Caki2 (cell line): ENCODE results near the gene DAB1. TPM values are rescaled to one million over a fixed set of nuclear protein-coding genes. Genes with fewer than 3 reads are reported as not detected.
"Not testable (repeated sequence)": the region's sequence is repeated elsewhere in the genome, so short reads cannot be mapped to it uniquely, and the experiment has no call there.

Experiments
- DNase-seq: peaks from one replicate; pipeline ENCODE4 v3.0.0-alpha.2; 2015; ENCODE audit warnings: low read depth
- in situ Hi-C: cut with HindIII; loops from 2 replicates; pipeline ENCODE4 v1.10.0; 2016; ENCODE audit warnings: low sequenced_read_pairs, low pct_unique_long_range_greater_than_20kb, mixed read lengths
- total RNA-seq: library from RNA; depleted of rRNA; stranded (reverse); fragments of >200 nt; shearing (Covaris generic); gene quantifications from 2 replicates; pipeline ENCODE4 v1.2.3, GENCODE V29; 2014; ENCODE audit warnings: low replicate concordance

The DAB1 gene
- total RNA-seq, 1 experiment from 2014 or later = not detected

DNA sequence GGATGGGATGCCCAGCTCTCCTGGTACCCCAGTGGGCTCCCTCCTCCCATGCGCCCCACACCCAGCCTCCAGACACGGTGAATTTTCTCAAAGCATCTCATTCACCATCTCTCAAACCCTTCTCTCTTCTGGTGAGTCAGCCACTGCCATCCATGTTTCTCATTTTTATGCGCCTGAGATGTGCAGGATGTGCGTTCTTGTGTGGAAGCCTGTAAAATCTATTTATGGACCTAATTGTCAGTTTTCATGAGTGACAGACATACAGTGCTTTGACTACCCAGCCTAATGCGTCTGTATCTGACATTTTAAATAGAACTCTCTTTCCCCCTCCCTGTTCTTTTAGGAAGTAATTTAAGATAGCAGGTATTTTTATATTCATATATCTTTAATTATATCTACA, 158.8 kb downstream of the DAB1 start:
- in situ Hi-C loops = no loop called here
- no peak for DNase-seq

DNA sequence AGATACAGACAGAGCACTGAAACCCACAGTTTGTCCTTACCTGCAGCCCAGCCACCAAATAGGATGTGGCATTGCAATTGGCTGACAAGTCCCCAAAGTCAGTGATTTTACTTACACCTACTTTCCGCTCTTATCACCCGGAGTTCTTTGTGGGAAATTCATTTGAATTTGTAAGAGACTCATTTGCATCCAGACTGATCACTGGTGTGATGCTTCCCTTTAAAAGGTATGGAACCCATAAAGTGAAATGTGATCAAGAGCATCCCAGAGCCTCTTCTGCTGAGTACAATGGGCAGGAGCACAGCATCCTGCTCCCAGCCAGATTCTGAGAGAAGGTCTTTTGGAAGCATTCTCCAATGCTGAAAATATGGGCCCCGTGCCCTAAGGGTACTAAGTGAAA, 161.4 kb downstream of the DAB1 start:
- in situ Hi-C loops = no loop called here
- no peak for DNase-seq

DNA sequence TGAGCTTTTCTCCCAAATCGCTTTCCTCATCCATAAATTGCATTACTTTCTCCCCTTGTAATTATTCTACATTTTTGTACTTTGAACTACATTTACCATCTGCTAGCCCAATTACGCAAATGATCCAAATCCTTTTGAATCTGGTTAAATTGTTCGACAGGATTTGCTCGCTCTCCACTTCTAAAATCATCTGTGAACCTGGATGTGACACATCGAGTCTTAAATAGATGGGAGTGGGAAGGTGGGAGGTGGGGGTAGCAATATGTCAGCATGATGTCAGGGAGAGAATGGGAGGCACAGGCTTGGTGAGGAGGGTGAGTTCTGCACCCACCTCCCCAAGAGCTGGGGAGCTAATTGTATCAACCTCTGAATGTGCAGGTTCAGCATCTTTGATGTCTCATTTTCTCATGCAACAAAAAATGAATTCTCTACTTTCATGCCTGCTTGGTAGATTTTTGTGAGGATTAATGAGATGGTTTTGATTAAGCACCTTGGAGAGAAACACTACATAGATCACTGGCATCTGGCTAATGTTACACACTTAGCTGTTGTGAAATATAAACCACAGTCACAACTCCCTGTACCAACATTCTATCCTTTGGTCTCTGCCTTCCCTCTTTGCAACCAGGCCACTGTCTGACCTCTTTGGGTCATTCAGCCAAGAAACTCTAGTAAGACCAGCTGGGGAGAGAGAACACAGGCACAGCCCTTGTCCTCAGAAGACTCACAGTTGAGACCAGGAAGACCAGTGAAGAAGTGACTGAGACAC, 165.1 kb downstream of the DAB1 start:
- in situ Hi-C loops = no loop called here
- no peak for DNase-seq

DNA sequence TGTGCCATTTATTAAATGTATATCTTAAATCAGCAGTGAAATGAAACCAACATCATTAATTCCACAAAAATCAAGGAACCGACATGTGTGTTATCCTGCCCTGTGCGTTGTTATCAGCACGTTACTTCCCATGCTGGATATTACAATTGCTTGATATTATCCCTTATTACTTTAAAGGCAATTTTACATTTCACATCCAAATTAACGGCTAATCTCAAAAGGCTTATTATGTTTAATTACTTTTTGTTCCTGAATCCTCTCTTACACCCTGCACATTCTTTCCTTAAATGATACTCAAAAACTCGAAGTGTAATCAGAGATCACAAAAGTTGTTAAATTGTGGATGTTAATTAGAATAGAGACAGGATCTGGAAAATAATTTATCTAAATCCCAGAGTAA, 167.9 kb downstream of the DAB1 start:
- DNase-seq = no peak
- in situ Hi-C loops = no loop called here

DNA sequence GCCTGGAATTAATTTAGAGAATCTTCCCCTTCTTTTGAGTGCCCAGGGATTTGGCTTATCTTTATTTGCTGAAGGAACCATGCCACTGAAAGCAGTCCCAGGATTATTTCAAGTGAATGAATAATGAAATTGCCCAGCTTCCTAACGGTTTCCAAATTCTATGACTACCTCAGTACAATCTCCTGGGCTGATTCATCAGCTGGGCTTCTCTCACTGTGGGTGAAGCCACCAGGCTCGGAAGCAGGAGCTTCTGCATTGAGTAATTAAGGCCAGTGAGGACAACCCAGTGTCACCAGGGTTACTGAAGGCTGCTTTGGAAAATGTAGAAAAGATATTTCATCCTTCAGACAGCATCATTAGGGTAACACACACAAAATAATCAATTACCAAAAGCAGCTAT, 169.8 kb downstream of the DAB1 start:
- DNase-seq = no peak
- in situ Hi-C loops = no loop called here

DNA sequence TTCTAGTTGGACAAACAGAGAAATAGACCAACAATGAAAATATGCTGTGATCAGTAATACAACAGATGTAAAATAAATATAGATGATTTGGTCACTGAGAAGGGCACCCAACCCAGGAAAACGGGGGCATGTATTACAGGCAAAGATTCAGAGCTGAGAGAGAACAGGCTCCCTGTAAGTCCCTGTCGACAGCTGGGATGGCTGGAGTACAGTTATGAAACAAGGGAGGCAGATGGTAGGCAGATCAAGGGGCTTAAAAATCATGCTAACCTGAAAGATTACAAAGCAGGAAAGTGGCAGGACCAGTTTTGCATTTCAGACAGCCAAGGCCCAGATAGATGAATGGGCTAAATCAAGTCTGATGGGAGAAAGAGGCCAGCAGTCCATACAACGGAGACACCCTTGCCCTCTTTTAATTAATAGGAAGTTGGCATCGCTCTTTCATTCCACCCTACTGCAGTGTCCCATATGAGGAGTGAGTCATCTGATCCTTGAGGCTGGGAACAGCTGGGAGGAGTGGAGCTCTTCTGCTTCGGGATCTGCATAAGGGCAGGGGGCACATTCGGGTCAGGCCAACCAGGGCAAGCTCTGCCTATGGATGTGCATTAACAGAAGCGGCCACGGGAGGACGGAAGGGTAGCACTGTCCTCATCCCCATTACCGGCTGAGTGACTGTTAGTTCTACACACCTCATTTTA, 171.1 kb downstream of the DAB1 start:
- DNase-seq = no peak
- in situ Hi-C loops = no loop called here

DNA sequence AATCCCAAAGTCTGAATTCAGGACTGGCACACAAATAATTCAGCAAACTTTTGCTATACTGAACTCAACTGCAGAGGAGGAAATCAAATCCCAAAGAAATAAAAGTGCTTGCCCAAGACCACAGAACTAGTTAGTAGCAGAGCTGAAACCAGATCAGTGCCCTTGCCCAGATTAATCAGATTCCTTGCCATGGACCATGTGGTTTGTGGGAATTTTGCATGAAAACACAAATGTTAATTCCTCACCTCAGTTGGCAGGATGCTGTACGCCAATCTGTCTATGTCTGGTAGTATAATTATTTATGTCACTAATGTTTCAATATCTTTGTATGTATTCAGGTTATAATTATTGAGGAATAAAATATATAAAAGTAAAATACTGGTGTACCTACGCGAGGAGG, 173.8 kb downstream of the DAB1 start:
- in situ Hi-C loops = no loop called here
- DNase-seq = no peak

DNA sequence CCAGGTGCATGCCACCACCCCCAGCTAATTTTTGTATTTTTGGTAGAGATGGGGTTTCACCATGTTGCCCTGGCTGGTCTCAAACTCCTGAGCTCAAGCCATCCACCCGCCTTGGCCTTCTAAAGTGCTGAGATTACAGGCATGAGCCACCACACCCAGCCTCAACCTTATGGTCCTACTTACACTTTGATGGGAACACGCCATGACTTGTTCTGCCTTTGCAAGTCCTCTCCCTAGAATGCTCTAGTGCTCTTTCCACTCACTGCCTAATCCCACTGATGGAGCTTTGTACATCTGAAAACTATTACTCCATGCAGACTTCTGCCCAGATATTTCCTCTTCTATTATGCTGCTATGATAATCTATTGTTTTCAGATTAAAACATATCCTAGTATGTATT, 174.3 kb downstream of the DAB1 start:
- no peak for DNase-seq
- in situ Hi-C loops = no loop called here

DNA sequence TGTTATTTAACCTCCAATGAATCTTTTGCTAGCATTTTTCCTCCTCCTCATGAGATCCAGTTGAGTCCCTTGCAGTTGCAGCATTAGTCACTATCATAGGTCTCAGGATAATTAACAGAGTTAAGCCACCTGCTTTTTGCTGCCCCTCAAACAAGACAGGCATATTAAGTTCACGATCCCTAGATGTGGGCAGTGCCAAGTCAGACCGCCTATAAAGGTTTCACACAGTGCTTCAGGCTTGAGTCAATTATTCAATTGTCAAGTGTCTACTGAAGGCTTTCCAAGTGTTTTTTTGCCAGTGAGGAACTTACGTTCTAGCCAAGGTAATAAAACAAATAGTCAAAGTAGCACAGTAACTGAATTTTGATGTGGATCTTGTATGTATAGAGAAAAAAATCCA, 175.0 kb downstream of the DAB1 start:
- in situ Hi-C loops = no loop called here
- DNase-seq = no peak

DNA sequence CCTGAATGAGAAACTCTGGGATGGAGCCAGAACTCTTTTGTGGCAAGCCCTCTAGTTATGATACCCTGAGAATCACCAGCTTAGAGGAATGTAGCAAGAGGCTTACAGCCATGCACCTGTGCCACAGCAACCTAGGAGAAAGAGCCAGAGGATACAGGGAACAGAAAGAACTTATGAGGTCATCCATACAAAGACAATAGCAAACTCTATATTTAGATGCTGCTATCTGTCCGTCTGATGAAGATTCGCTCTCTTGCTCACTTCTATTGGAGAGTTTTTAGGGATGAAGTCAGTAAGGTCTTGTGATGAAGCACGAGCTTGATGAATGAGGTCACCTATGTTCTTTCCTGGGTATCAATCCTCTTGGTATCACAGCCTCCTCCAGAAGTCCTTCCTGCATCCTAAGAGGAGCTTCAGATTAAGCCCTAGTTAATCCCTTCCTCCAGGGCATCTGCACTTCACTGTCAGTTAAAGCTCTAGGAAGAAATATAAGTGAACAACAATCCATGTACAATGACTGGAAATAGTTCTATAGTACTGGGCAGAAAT, 185.6 kb downstream of the DAB1 start:
- DNase-seq = no peak
- in situ Hi-C loops = no loop called here

DNA sequence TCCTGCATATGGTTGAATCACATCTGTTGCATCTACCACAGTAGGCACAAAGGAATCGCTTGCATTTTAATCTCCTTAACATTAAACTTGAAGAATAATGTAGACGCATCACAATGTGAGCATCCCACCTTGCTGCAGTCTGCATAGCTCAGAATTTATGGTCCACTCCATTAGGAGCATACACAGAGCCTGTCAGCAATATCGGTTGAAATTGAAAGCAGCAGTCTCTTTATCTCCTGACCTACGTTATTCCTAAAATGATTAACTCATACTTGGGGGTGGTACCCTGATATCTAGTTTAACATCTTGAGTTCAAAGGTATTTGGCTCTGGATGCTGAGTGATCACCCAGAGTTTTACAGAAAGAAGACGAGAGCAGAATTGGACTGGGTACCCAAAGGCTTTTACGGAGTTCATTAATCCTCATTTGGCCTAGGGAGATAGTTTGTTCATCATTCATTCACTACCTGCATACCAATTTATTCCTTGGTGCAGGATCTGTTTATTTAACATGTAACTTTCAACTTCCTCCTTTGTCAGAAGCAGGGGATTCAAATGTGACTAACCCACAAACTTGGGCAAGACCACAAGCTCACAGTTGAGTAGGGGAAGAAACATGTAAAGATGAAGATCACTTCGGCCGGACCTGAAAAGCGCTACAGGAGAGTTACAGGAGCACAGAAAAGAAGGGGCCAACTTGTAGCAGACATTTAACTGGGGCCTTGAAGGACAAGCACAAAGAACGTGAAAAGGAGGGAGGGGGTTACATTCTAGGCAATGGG, 187.9 kb downstream of the DAB1 start:
- in situ Hi-C loops = no loop called here

DNA sequence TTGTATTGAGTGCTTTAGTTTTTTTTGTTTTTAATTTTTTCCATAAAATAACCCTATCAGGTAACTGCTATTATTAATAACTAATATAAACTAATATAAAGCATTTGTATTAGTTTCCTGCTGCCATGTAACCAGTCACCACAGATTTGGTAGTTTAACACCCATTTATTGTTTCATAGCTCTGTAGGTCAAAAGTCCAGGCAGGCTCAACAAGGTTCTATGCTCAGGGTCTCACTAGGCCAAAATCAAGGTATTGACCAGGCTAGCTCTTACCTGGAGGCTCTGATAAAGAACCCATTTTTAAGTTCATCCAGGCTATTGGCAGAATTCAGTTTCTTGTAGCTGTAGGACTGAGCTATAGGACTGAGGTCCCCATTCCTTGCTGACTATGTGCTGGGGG, 189.4 kb downstream of the DAB1 start:
- DNase-seq = no peak
- in situ Hi-C loops = no loop called here

More for the DNA sequence above, 187.9 kb downstream of the DAB1 start:
- DNase-seq = no peak

DNA sequence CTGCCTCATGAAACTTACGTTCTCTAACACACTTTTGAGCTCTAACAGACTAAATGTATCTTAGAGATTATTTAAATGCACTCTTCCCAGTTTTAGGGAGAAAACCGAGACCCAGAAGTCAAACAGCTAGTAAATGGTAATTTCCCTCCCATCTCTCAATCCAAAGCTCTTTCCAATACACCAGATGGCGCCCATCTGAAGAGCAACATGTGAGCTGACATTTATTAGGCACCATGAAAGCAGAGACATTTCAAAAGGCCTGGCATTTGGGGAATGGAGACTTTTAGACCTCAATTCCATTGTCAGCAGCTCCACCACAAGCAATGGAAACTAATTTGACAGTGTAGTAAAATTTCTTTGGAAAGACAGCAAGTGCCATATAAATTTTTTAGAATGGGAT, 191.4 kb downstream of the DAB1 start:
- no peak for DNase-seq
- in situ Hi-C loops = no loop called here

DNA sequence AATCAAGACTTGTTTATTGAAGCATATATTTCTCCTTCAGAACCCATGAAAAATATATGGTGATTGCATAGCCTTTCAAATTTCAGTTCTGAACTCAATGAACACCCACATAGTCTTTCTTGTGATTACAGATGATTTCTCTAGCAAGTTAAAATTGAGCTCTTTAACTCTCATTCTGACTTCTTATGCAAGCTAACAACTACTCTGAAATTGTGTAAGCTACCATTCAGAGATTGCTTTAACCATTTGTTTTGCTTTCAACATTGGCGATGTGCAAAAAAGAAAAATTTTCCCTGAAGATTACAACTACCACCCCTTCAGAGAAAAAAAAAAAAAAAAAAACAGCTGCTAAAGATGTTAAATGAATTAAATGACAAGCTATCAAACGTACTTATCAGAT, 193.9 kb downstream of the DAB1 start:
- DNase-seq = no peak
- in situ Hi-C loops = no loop called here

DNA sequence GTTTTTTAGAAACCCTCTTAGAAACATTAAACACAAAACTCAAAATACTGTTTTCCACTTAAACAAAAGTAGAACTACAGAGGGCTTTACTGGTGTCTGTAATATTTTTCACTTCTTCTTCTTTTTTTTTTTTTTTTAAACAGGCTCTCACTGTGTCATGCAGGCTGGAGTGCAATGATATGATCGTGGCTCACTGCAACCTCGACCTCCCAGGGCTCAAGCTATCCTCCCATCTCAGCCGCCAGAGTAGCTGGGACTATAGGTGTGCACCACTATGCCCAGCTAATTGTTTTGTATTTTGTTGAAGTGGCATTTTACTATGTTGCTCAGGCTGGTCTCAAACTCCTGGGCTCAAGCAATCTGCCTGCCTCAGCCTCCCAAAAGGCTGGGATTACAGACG, 194.8 kb downstream of the DAB1 start:
- in situ Hi-C loops = no loop called here
- no peak for DNase-seq

DNA sequence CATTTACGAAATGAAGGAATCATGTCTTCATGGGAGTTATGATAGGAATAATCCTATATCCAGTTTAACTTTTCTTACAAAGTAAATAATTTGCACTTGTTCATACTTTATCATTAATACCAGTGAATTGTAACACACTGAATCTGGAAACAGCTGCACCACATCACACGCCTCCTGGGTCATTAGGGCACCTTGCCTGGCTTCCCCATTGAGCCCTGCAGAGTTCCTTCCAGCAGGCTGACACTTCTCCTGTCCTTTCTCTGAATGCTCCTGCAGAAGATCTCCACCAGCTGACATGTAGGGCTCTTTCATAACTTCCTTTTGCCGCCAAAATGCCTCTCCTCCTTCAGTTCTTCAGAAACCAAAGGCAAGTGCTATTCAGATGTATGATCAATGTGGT, 201.1 kb downstream of the DAB1 start:
- in situ Hi-C loops = no loop called here
- no peak for DNase-seq

DNA sequence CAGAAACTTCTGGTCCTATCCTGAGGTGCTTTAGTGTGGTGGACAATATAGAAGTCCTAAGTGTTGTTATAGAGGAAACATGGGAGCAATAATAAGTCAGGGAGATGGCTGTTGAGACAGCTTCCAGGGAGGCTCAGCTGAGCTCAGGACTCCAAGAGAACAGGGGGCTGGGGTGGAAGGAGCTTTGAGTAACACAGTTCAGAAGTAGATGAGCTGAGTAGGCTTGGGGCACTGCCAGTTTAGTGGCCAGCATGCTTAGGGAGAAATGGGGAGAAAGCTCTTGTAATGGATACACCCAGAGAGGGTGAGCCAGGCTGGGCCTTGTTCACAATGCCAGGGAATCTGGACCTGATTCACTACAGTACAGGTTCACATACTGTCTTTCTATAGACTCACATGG, 201.6 kb downstream of the DAB1 start:
- DNase-seq = no peak
- in situ Hi-C loops = no loop called here

DNA sequence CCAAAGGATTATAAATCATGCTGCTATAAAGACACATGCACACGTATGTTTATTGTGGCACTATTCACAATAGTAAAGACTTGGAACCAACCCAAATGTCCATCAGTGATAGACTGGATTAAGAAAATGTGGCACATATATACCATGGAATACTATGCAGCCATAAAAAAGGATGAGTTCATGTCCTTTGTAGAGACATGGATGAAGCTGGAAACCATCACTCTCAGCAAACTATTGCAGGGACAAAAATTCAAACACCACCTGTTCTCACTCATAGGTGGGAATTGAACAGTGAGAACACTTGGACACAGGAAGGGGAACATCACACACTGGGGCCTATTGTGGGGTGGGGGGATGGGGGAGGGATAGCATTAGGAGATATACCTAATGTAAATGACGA, 203.0 kb downstream of the DAB1 start:
- in situ Hi-C loops = not testable (repeated sequence)

DNA sequence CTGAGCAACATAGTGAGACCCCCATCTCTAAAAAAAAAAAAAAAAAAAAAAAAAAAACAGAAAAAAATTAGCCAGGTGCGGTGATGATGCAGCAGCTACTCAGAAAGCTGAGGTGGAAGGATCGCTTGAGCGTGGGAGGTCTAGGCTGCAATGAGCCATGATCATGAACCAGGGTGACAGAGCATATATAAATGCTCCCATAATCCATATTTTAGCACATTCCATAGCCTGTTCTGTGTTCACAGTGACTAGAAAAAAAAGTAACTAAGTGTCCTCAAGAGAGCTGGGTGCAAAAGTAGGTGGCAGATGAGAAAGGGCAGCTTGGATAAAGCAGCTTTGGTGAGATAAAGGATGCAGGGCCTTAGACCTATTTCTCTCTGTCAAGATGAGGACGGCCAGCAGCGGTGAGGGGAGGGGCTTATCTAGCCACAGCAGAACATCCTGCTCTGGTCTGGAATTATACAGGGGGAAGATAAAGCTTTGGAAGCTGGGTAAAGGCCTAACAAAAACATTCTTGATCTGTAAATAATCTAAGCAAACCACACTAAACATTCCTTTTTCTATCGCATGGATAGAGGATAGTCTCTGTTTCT, 205.3 kb downstream of the DAB1 start:
- in situ Hi-C loops = no loop called here
- DNase-seq = no peak

More for the DNA sequence above, 203.0 kb downstream of the DAB1 start:
- DNase-seq = not testable (repeated sequence)
